Lower leg skin (tissue), 4 donors: Measurements from ENCODE around the gene HMOX2. TPM values are rescaled to one million over a fixed set of nuclear protein-coding genes. Genes with fewer than 3 reads are reported as not detected.

Source experiments
- DNase-seq, 2 donors: peaks; one replicate each; pipeline ENCODE4 v3.0.0-alpha.2; 2019; ENCODE audit warnings: low spot score in 2 of 2
- H3K4me3 ChIP-seq: fragments of 200-600 bp; sonication (generic); 2 replicates; pipeline ENCODE4 v1.5.1; 2017; ENCODE audit warnings: mild to moderate bottlenecking, low read depth; ENCODE audit not compliant: poor library complexity, severe bottlenecking
- CTCF ChIP-seq, 3 donors: fragments of 450-650 bp; IDR thresholded peaks; one replicate each; pipeline ENCODE4 v1.5.1; 2016; ENCODE audit warnings: antibody characterized with exemption in 3 of 3, mild to moderate bottlenecking in 3 of 3, moderate library complexity in 2 of 3
- POLR2A ChIP-seq, 2 donors: fragments of 450-650 bp; IDR thresholded peaks; one replicate each; pipeline ENCODE4 v1.6.1; 2016 to 2017; ENCODE audit warnings: antibody characterized with exemption in 2 of 2, mild to moderate bottlenecking in 1 of 2, moderate library complexity in 1 of 2
- WGBS, 2 donors: methylation state at CpG; one replicate each; pipeline ENCODE4 v1.1.5; 2018; 5-methylcytosine and 5-hydroxymethylcytosine counted together
- intact Hi-C: fragments of 100-400 bp; cut with DNase I; formaldehyde crosslinking; loops from one replicate; pipeline ENCODE4 v1.15.0; 2023; ENCODE audit warnings: low total_unique reads
- total RNA-seq, 4 donors: library from RNA; depleted of rRNA; stranded (reverse); fragments of >200 nt; gene quantifications; one replicate each; pipeline ENCODE4 v1.1.0, GENCODE V29; 2016

Gene HMOX2
- total RNA-seq, 4 donors from 2014 or later = 48.8 to 70.6 (median 59.0) TPM

- WGBS, 2 donors = 92% methylated on average over 4 of the region's 4 CpGs
- DNase-seq = no peak
- no peak overlapping the region for H3K4me3 ChIP-seq
- TF ChIP-seq CTCF (IDR thresholded peaks at IDR 0.05) (no peak), POLR2A (IDR thresholded peaks at IDR 0.05) (no peak)
- intact Hi-C loops = no loop called here
Observed at GRCh38 chr16:4523686-4524085, 47.5 kb downstream of the HMOX2 start.

GRCh38 chr16:4524571-4524970 lies 48.4 kb downstream of the HMOX2 start:
- TF ChIP-seq POLR2A (IDR thresholded peaks at IDR 0.05) (no peak), CTCF (IDR thresholded peaks at IDR 0.05) (no peak)
- intact Hi-C loops = no loop called here
- no peak overlapping the region for H3K4me3 ChIP-seq
- no peak for DNase-seq

GRCh38 chr16:4525069-4525468 lies 48.9 kb downstream of the HMOX2 start:
- intact Hi-C loops = no loop called here
- no peak for DNase-seq
- TF ChIP-seq POLR2A (IDR thresholded peaks at IDR 0.05) (no peak), CTCF (IDR thresholded peaks at IDR 0.05) (no peak)
- H3K4me3 ChIP-seq = no peak overlapping the region
- WGBS, 2 donors = 61 to 77% methylated on average over 7 of the region's 7 CpGs

- TF ChIP-seq CTCF (IDR thresholded peaks at IDR 0.05) (no peak), POLR2A (IDR thresholded peaks at IDR 0.05) (no peak)
- DNase-seq = no peak
- H3K4me3 ChIP-seq = no peak overlapping the region
- intact Hi-C loops = no loop called here
- WGBS, 2 donors = 57 to 59% methylated on average over 13 of the region's 13 CpGs
Observed at GRCh38 chr16:4525634-4526277, 49.6 kb downstream of the HMOX2 start.

GRCh38 chr16:4529085-4530060 lies 53.2 kb downstream of the HMOX2 start:
- WGBS, 2 donors = 43 to 46% methylated on average over 16 of the region's 16 CpGs
- TF ChIP-seq POLR2A (IDR thresholded peaks at IDR 0.05) = no peak

GRCh38 chr16:4531811-4532210 lies 55.6 kb downstream of the HMOX2 start:
- no peak for TF ChIP-seq CTCF (IDR thresholded peaks at IDR 0.05)
- no peak for TF ChIP-seq POLR2A (IDR thresholded peaks at IDR 0.05)
- 89 to 92% methylated on average over 8 of the region's 8 CpGs for WGBS, 2 donors
- intact Hi-C loops = no loop called here
- H3K4me3 ChIP-seq = no peak overlapping the region
- DNase-seq = no peak

More at GRCh38 chr16:4529085-4530060, 53.2 kb downstream of the HMOX2 start:
- no peak overlapping the region for H3K4me3 ChIP-seq
- DNase-seq = no peak
- intact Hi-C loops = no loop called here
